ENCODE results near the gene MS4A10. TPM values are rescaled to one million over a fixed set of nuclear protein-coding genes. Genes with fewer than 3 reads are reported as not detected.

Gene MS4A10
- total RNA-seq, 1 experiment from 2014 or later: not detected

- DNase-seq (ENCODE audit: low read depth, low spot score): no peak
- in situ Hi-C loops (cut with HindIII; ENCODE audit: low pct_unique_long_range_greater_than_20kb, low sequenced_read_pairs): no loop called here
Measured at GRCh38 chr11:60781286-60781980, 3.7 kb upstream of the MS4A10 start.

DNA sequence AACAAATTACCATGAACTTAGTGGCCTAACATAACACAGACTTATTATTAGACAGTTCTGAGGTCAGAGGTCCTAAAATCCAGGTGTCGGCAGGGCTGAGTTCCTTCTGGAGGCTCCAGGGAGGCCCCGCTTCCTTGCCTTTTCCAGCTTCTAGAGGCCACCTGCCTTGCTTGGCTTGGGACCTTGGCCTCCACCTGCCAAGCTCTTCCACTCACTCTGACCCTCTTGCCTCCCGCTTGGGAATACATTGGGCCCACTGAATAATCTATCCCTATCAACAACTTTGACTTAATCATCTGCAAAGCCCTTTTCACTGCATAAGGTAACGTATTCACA lies 3.2 kb upstream of the MS4A10 start:
- in situ Hi-C loops (cut with HindIII; ENCODE audit: low pct_unique_long_range_greater_than_20kb, low sequenced_read_pairs): no loop called here
- no peak for DNase-seq (ENCODE audit: low read depth, low spot score)

DNA sequence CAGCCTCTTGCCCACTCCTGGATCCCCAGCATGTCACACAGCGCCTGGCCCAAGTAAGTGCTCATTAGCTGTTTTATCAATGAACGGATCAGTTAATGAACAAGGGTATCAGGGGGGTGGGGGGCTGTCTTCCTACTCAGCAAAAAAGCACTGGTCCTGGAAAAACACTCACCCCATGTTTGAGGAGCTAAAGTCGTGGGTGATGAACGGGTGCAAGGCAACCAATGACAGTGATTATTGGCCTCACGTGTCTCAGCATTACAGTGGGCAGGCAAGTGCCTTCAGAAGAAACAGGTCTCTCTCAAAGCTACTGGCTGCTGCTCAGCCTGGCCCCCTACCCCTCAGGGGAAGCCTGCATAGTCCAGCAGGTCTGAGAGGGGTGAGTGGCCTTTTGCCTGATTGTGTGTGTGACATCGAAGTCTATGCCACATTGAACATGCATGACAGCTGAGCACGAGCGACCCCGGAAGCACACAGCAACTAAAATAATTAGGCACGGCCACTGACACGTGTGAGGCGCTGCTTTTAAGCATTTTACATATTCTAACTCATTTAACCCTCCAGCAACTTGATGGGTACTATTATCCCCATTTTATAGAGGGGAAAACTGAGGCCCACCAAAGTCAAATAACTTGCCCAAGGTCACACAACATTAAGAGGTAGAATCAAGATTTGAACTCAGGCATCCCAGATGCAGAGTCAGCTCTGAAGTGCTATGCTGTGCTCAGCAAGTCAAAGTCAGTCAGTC lies 2.6 kb upstream of the MS4A10 start:
- in situ Hi-C loops (cut with HindIII; ENCODE audit: low pct_unique_long_range_greater_than_20kb, low sequenced_read_pairs): no loop called here
- DNase-seq (ENCODE audit: low read depth, low spot score): no peak

- in situ Hi-C loops (cut with HindIII; ENCODE audit: low pct_unique_long_range_greater_than_20kb, low sequenced_read_pairs): no loop called here
- DNase-seq (ENCODE audit: low read depth, low spot score): no peak
Measured at GRCh38 chr11:60783141-60783484, 2.0 kb upstream of the MS4A10 start.

- in situ Hi-C loops (cut with HindIII; ENCODE audit: low pct_unique_long_range_greater_than_20kb, low sequenced_read_pairs): no loop called here
- no peak for DNase-seq (ENCODE audit: low read depth, low spot score)
Measured at GRCh38 chr11:60783911-60784310, 1.2 kb upstream of the MS4A10 start.

- in situ Hi-C loops (cut with HindIII; ENCODE audit: low pct_unique_long_range_greater_than_20kb, low sequenced_read_pairs): no loop called here
- DNase-seq (ENCODE audit: low read depth, low spot score): no peak
Measured at GRCh38 chr11:60785806-60786361, 751 bp downstream of the MS4A10 start.

DNA sequence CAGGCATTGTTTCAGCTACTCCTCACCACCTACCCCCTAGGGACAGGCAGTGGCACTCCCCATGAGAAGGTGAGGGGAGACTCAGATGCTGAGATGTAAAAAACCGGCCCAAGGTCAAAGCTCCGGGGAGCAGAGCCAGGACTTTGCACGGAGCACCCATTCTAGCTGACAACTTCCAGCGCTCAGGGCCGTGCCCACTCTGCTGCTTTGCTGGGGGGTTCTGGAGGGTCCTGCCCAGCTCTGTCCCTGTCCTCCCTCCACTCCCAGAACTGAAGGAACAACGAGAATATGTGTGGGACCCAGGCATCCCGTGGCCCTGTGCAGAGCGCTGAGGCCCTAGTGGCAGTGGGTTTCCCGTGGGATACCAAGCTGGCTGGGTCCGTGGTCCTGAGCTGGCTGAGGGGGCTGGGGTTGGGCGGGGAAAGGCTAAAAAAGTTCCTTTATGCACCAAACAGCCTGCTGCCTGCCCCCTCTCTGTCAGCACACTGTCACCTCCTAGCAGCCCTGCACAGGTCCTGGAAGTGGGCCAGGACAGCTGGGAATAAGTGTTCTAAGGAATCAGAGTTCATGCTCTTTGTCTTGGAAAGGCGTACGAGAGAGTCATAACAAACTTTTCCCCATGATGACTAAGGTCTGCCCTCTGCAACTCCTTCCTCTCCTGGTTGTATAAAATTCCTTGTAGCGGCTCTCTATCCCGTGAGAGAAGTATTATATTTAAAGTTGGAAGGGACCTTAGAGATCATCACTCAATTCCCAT lies 1.9 kb downstream of the MS4A10 start:
- in situ Hi-C loops (cut with HindIII; ENCODE audit: low pct_unique_long_range_greater_than_20kb, low sequenced_read_pairs): no loop called here
- no peak for DNase-seq (ENCODE audit: low read depth, low spot score)

GRCh38 chr11:60788401-60789125 lies 3.4 kb downstream of the MS4A10 start:
- in situ Hi-C loops (cut with HindIII; ENCODE audit: low pct_unique_long_range_greater_than_20kb, low sequenced_read_pairs): no loop called here

DNA sequence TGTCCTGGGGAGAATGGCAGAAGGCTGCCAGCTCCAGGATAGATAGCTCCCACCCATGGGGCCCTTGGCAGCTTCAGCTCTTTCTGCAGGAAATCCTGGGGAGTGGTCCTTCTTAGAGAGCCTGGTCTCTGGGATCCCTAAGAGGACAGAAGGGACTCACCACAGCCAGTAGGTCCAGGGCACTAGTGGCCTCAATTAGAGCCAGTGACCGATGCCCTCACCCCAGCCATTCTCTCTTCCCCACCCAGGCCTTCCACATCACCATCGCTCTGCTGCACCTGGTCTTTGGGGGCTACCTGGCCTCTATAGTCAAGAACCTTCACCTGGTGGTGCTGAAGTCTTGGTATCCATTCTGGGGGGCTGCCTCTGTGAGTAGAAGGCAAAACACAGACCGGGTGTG lies 5.6 kb downstream of the MS4A10 start:
- in situ Hi-C loops (cut with HindIII; ENCODE audit: low pct_unique_long_range_greater_than_20kb, low sequenced_read_pairs): no loop called here
- DNase-seq (ENCODE audit: low read depth, low spot score): no peak

More at GRCh38 chr11:60788401-60789125, 3.4 kb downstream of the MS4A10 start:
- no peak for DNase-seq (ENCODE audit: low read depth, low spot score)

GRCh38 chr11:60791153-60791933 lies 6.2 kb downstream of the MS4A10 start:
- DNase-seq (ENCODE audit: low read depth, low spot score): no peak
- in situ Hi-C loops (cut with HindIII; ENCODE audit: low pct_unique_long_range_greater_than_20kb, low sequenced_read_pairs): no loop called here

- DNase-seq (ENCODE audit: low read depth, low spot score): no peak
- in situ Hi-C loops (cut with HindIII; ENCODE audit: low pct_unique_long_range_greater_than_20kb, low sequenced_read_pairs): no loop called here
Measured at GRCh38 chr11:60792521-60792920, 7.4 kb downstream of the MS4A10 start.

DNA sequence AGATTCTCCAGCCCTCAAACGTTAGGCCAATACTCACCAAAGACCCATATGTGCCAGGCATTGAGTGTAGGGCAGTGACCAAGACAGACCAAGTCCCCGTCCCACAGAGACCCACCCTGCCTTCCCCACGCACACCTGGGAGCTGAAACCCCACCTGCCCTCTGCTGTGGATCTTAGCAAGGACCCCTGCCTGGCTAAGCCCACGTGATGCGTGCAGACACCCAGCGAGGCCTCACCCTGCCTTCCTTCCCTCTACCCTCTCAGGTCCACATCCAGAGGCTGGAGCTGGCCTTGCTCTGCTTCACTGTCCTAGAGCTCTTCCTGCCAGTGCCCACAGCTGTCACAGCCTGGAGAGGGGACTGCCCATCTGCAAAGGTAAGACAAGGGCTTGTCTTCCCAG lies 10.2 kb downstream of the MS4A10 start:
- in situ Hi-C loops (cut with HindIII; ENCODE audit: low pct_unique_long_range_greater_than_20kb, low sequenced_read_pairs): no loop called here
- no peak for DNase-seq (ENCODE audit: low read depth, low spot score)

DNA sequence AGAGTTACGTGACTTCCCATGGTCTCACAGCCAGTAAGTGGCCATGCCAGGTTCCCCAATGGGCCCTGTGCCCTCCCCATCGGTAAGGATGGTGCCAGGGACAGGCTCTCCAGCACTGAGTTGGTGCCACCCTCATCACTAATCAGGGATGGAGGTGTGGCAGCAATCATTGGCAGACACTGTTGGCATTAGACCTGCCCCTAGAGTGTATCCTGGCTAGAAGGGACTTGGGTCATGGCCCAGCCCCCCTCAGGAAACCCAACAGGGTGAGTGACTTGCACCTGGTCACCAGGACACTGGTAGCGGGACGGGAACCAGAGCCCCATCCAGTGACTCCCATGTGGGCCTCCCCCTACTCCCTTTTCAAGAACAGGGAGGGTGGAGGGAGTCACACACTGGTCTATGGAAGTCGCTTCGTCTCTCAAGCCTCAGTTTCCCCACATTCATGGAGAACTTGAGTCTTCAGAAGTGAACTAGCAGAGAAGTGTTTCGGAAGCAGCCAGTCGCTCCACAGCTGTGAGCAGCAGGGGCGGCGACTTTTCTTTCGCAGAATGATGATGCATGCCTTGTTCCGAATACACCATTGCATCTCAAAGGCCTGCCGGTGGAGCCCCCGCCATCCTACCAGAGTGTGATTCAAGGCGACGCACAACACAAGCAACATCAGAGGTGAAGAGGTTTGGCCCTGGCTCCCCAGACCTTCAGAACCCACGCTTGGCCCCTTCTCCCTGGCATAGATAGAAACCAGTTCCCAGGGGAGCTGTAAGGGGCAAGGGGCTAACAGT lies 12.9 kb downstream of the MS4A10 start:
- no peak for DNase-seq (ENCODE audit: low read depth, low spot score)
- in situ Hi-C loops (cut with HindIII; ENCODE audit: low pct_unique_long_range_greater_than_20kb, low sequenced_read_pairs): no loop called here

DNA sequence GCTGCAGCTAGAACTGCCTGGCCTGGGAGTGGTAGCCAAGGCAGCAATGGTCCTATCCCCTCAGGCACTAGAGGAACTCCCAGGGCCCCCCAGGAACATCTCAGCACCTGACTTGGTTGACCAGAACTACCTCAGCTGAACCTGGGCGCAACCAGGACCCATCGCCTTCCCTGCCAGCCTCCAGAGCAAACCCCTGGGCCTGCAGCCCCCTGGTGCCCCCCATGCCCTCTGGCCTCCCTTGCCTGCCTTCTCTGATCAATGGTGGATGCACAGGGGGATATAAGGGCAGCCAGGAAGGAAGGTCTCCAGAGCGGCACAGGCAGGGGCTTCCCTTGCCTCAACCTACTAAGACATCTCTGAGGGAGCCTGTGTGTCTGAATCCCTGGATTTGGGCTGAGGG lies 13.5 kb downstream of the MS4A10 start:
- in situ Hi-C loops (cut with HindIII; ENCODE audit: low pct_unique_long_range_greater_than_20kb, low sequenced_read_pairs): no loop called here
- no peak for DNase-seq (ENCODE audit: low read depth, low spot score)

DNA sequence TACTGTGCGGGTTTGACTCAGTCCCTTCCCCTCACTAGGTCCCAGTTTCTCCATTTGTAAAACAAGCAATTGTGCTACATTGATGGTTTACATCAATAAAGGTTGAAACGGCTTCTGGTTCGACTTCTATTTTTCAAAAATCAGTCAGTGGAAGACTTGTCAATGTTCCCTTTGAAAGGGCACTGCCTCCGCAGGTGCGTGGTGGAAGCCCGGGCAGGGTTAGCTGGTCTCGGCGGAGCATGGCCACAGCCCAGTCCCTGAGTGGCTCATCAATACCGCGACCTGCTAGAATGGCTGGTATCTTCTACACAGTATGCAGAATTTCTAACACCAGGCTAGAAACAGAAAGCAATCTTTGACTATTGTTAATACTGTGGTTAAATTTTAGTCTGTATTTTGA lies 16.1 kb downstream of the MS4A10 start:
- in situ Hi-C loops (cut with HindIII; ENCODE audit: low pct_unique_long_range_greater_than_20kb, low sequenced_read_pairs): no loop called here

DNA sequence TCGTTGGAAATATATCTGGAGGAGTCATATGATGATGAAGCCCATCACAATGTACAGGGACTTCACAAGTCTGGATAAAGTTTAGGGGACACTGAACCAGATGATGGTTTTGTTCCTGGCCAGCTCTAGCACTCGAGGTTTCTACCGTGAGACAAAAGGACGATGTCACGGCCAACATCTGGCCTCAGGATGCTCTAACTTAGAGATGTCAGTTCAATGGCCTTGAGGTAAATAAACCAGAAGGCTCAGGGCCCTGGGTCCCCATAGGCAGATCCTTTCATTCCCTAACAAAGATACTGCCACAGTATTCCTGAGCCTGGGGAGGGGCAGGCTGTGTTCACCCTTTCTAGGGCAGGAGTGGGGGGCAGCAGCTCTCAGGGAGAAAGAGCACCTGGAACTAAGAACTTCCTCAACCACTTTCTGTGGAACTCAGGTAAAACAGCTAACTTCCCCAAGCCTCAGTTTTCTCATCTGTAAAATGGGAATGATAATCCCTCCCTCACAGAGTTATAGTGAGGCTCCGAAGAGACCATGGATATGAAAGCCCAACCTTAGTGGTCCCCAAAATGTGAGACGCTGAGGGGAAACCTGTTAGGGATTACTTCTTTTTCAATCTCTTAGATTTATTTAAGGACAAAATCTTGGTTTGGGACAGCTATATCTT lies 18.3 kb downstream of the MS4A10 start:
- in situ Hi-C loops (cut with HindIII; ENCODE audit: low pct_unique_long_range_greater_than_20kb, low sequenced_read_pairs): no loop called here

More for the DNA sequence above, 16.1 kb downstream of the MS4A10 start:
- DNase-seq (ENCODE audit: low read depth, low spot score): no peak

More for the DNA sequence above, 18.3 kb downstream of the MS4A10 start:
- no peak for DNase-seq (ENCODE audit: low read depth, low spot score)
